Activated CD4-positive, alpha-beta T cell treated with anti-CD3 and anti-CD28 coated beads, Interleukin-2, amount 50 U/mL, for 16 hours (primary cell): ENCODE measurements around the gene FGF10.
A peak's percentile ranks its signal among the peaks of the same experiment; 100 is the strongest.

ENCODE experiments used
- DNase-seq: peaks from one replicate; pipeline ENCODE4 v3.0.0-alpha.2; 2020

FGF10 gene

GRCh38 chr5:44389090-44389822 is at the start of gene FGF10:
Gene FGF10, minus strand, starts transcription at chr5:44389420. Its CDS starts 738 bp downstream, at chr5:44388682.
- no peak for DNase-seq

- DNase-seq = no peak
Observed at GRCh38 chr5:44426944-44427343, 37.7 kb upstream of the FGF10 start.

GRCh38 chr5:44412286-44412685 is 23.1 kb upstream of the FGF10 start:
- DNase-seq = no peak

GRCh38 chr5:44402084-44402483 is 12.9 kb upstream of the FGF10 start:
- DNase-seq = peak; percentile 51

- no peak for DNase-seq
Observed at GRCh38 chr5:44401611-44402010, 12.4 kb upstream of the FGF10 start.

GRCh38 chr5:44398382-44398781 is 9.2 kb upstream of the FGF10 start:
- DNase-seq = no peak

GRCh38 chr5:44396312-44396711 is 7.1 kb upstream of the FGF10 start:
- DNase-seq = no peak

GRCh38 chr5:44390351-44390750 is 1.1 kb upstream of the FGF10 start:
- no peak for DNase-seq

- no peak for DNase-seq
Observed at GRCh38 chr5:44389823-44390143, 563 bp upstream of the FGF10 start.

- DNase-seq = no peak
Observed at GRCh38 chr5:44388321-44389089, 715 bp downstream of the FGF10 start.

GRCh38 chr5:44387921-44388320 is 1.3 kb downstream of the FGF10 start:
- no peak for DNase-seq

- DNase-seq = no peak
Observed at GRCh38 chr5:44387406-44387805, 1.8 kb downstream of the FGF10 start.

- DNase-seq = no peak
Observed at GRCh38 chr5:44385291-44385900, 3.8 kb downstream of the FGF10 start.

GRCh38 chr5:44384816-44385215 is 4.4 kb downstream of the FGF10 start:
- DNase-seq = no peak

- DNase-seq = no peak
Observed at GRCh38 chr5:44382894-44383293, 6.3 kb downstream of the FGF10 start.

- DNase-seq = no peak
Observed at GRCh38 chr5:44377057-44377456, 12.2 kb downstream of the FGF10 start.

GRCh38 chr5:44372028-44372427 is 17.2 kb downstream of the FGF10 start:
- DNase-seq = no peak

GRCh38 chr5:44367203-44367602 is 22.0 kb downstream of the FGF10 start:
- DNase-seq = no peak

- no peak for DNase-seq
Observed at GRCh38 chr5:44365345-44365744, 23.9 kb downstream of the FGF10 start.

GRCh38 chr5:44364097-44364496 is 25.1 kb downstream of the FGF10 start:
- DNase-seq = no peak

- no peak for DNase-seq
Observed at GRCh38 chr5:44361342-44362001, 27.7 kb downstream of the FGF10 start.

GRCh38 chr5:44360919-44361318 is 28.3 kb downstream of the FGF10 start:
- DNase-seq = no peak

GRCh38 chr5:44358421-44358820 is 30.8 kb downstream of the FGF10 start:
- no peak for DNase-seq

GRCh38 chr5:44356231-44356630 is 33.0 kb downstream of the FGF10 start:
- no peak for DNase-seq
